CD4-positive, alpha-beta memory T cell (primary cell): ENCODE results near the gene GRB14. TPM values are rescaled to one million over a fixed set of nuclear protein-coding genes. Genes with fewer than 3 reads are reported as not detected.

Experiments
- CTCF ChIA-PET: fragments of 350-600 bp; sonication (Branson Sonifier 250); formaldehyde crosslinking; loops from one replicate; lab custom pipeline; 2021; ENCODE audit warnings: inconsistent platforms; ENCODE audit not compliant: partially characterized antibody; lab: Charles Lee
- POLR2A ChIA-PET: fragments of 350-600 bp; sonication (Branson Sonifier 250); formaldehyde crosslinking; loops from one replicate; lab custom pipeline; 2021; ENCODE audit not compliant: partially characterized antibody; lab: Charles Lee
- DNase-seq, 5 donors: peaks; one replicate each; pipeline versions ENCODE4 v3.0.0 to v3.0.0-alpha.2; 2020 to 2022; ENCODE audit warnings: mixed read lengths in 1 of 5
- H3K27ac ChIP-seq: one replicate; pipeline ENCODE4 v1.7.0; 2013; ENCODE audit warnings: low read depth, low read length
- H3K27me3 ChIP-seq: 2 replicates; pipeline ENCODE4 v1.7.0; 2013; ENCODE audit warnings: mild to moderate bottlenecking, low read length, moderate library complexity; ENCODE audit not compliant: insufficient read depth
- H3K36me3 ChIP-seq: 2 replicates; pipeline ENCODE4 v1.7.0; 2013; ENCODE audit warnings: mild to moderate bottlenecking, low read length, moderate library complexity; ENCODE audit not compliant: insufficient read depth
- H3K4me1 ChIP-seq: 2 replicates; pipeline ENCODE4 v1.7.0; 2013; ENCODE audit warnings: mild to moderate bottlenecking, low read length, moderate library complexity; ENCODE audit not compliant: insufficient read depth
- H3K4me3 ChIP-seq, 2 donors: one replicate each; pipeline ENCODE4 v1.7.0; 2013; ENCODE audit warnings: low read length in 2 of 2, mild to moderate bottlenecking in 1 of 2
- H3K9me3 ChIP-seq, 2 donors: one replicate each; pipeline ENCODE4 v1.7.0; 2013; ENCODE audit warnings: low read length in 2 of 2, control low read depth in 1 of 2; ENCODE audit not compliant: control insufficient read depth in 1 of 2
- H3K27ac Mint-ChIP-seq, 7 donors: one replicate each; pipeline ENCODE4 v1.8.0; 2020 to 2021; ENCODE audit warnings: mixed read lengths in 7 of 7, mild to moderate bottlenecking in 6 of 7, inconsistent platforms in 3 of 7, moderate library complexity in 3 of 7
- H3K27me3 Mint-ChIP-seq, 2 donors: one replicate each; pipeline ENCODE4 v1.8.0; 2020 to 2021; ENCODE audit warnings: mixed read lengths in 2 of 2
- H3K36me3 Mint-ChIP-seq, 2 donors: one replicate each; pipeline ENCODE4 v1.8.0; 2020 to 2021; ENCODE audit warnings: mixed read lengths in 2 of 2, inconsistent platforms in 1 of 2, mild to moderate bottlenecking in 1 of 2
- H3K4me1 Mint-ChIP-seq, 4 donors: one replicate each; pipeline ENCODE4 v1.8.0; 2020 to 2021; ENCODE audit warnings: mixed read lengths in 4 of 4, mild to moderate bottlenecking in 1 of 4
- H3K4me3 Mint-ChIP-seq, 8 donors: one replicate each; pipeline ENCODE4 v1.8.0; 2020 to 2021; ENCODE audit warnings: mixed read lengths in 8 of 8, mild to moderate bottlenecking in 7 of 8, moderate library complexity in 6 of 8, inconsistent platforms in 3 of 8
- H3K9me3 Mint-ChIP-seq, 8 donors: one replicate each; pipeline ENCODE4 v1.8.0; 2020 to 2021; ENCODE audit warnings: mixed read lengths in 8 of 8, mild to moderate bottlenecking in 5 of 8, inconsistent platforms in 3 of 8, moderate library complexity in 1 of 8
- intact Hi-C: fragments of 100-400 bp; cut with micrococcal nuclease; formaldehyde crosslinking; loops from one replicate; pipeline ENCODE4 v1.15.1; 2023
- polyA plus RNA-seq, 2 donors: library from polyadenylated mRNA; unstranded; fragments of 300-500 nt; fragmentation: Illumina TruSeq; gene quantifications; one replicate each; pipeline ENCODE4 v1.2.3, GENCODE V29; 2021
- total RNA-seq, 2 experiments: library from RNA; stranded (reverse); gene quantifications; one replicate each; pipeline ENCODE4 v1.2.3, GENCODE V29; 2021

Gene GRB14
- total and polyA plus RNA-seq, 4 experiments from 2014 or later, result not detected

DNA sequence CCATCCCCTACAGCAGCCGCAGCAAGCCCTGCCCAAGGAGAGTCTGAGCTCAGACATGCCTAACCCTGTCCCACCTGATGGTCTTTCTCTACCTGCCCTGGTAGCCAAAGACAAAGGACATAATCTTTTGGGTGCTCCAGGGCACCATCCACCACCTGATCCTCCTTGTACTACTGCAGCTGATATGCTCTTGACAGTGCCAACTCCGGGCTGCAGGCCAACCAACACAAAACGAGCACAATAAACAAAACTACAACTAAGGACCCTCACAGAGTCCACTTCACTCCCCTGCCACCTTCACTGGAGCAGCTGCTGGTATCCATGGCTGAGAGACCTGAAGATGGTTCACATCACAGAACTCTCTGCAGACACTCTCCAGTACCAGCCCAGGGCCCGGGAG is 106.3 kb downstream of the GRB14 start:
- H3K4me3 ChIP-seq, result no peak overlapping the region
- ChIA-PET CTCF (no interaction called here), POLR2A (no interaction called here)
- DNase-seq, result no peak
- H3K36me3 ChIP-seq, result no peaks in the 10 kb centered on the region
- Mint-ChIP-seq H3K27ac (no peak overlapping the region), H3K27me3 (no peaks in the 10 kb centered on the region), H3K4me1 (no peaks in the 10 kb centered on the region), H3K4me3 (no peak overlapping the region), H3K9me3 (peaks cover 12 to 48% (median 31%) of the 10 kb centered on the region in 8 donors), H3K36me3 (peaks cover 0 to 4% of the 10 kb centered on the region in 2 donors)
- H3K27me3 ChIP-seq, result no peaks in the 10 kb centered on the region
- no peaks in the 10 kb centered on the region for H3K9me3 ChIP-seq
- H3K27ac ChIP-seq, result no peak overlapping the region
- H3K4me1 ChIP-seq, result no peaks in the 10 kb centered on the region
- intact Hi-C loops, result no loop called here

DNA sequence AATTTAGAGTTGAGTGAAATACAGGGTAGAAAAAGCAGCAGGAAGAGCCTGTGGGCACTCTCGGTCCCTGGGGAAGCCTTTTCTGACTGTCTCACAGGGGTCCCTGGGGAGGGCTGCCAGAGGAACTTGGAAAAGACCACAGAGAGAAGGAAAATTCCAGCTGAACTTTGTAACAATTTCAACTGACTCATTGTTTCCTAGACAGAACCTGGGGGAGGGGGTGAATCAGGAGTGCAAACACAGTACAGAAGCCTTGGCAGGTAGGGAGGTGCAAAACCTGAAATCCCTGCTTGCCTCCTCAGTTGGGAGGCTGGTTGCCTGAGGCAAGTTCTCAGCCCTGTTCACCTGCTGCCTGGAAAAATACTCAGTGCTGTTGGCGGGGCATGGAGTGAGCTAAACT is 106.8 kb downstream of the GRB14 start:
- no peaks in the 10 kb centered on the region for H3K9me3 ChIP-seq
- intact Hi-C loops, result no loop called here
- ChIA-PET POLR2A (no interaction called here), CTCF (no interaction called here)
- H3K27ac Mint-ChIP-seq, result no peak overlapping the region
- H3K9me3 Mint-ChIP-seq, result peaks cover 12 to 48% (median 30%) of the 10 kb centered on the region in 8 donors
- H3K4me3 ChIP-seq, result no peak overlapping the region
- no peaks in the 10 kb centered on the region for H3K4me1 Mint-ChIP-seq
- peaks cover 0 to 4% of the 10 kb centered on the region in 2 donors for H3K36me3 Mint-ChIP-seq
- no peak for DNase-seq
- no peak overlapping the region for H3K27ac ChIP-seq
- H3K27me3 Mint-ChIP-seq, result no peaks in the 10 kb centered on the region
- no peaks in the 10 kb centered on the region for H3K36me3 ChIP-seq
- H3K4me3 Mint-ChIP-seq, result no peak overlapping the region
- H3K27me3 ChIP-seq, result no peaks in the 10 kb centered on the region
- H3K4me1 ChIP-seq, result no peaks in the 10 kb centered on the region

DNA sequence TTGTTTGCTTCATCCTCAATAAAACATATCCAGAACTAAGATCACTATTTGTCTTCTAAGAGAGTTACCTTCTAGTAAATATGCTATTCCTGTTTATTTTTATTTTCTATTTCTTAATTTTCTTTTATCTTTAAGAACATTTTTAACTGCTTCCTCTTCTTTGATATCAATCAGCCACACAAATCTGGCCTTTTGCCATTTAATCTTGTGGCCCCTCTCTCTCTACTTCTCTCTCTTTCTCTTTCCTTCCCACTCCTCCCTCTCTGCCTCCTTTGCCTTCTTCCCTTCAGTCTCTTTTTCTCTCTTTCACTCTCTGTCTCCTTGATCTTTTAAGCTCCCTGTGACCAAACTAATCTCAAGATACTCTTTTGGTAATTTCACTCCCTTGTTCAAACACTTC is 108.4 kb downstream of the GRB14 start:
- Mint-ChIP-seq H3K36me3 (peaks cover 0 to 4% of the 10 kb centered on the region in 2 donors), H3K4me1 (no peaks in the 10 kb centered on the region), H3K9me3 (peaks cover 10 to 43% (median 25%) of the 10 kb centered on the region in 8 donors), H3K27me3 (no peaks in the 10 kb centered on the region), H3K27ac (no peak overlapping the region), H3K4me3 (no peak overlapping the region)
- no peaks in the 10 kb centered on the region for H3K36me3 ChIP-seq
- no peak overlapping the region for H3K27ac ChIP-seq
- H3K27me3 ChIP-seq, result no peaks in the 10 kb centered on the region
- intact Hi-C loops, result no loop called here
- H3K9me3 ChIP-seq, result no peaks in the 10 kb centered on the region
- no peak for DNase-seq
- CTCF ChIA-PET, result no interaction called here
- H3K4me1 ChIP-seq, result no peaks in the 10 kb centered on the region
- H3K4me3 ChIP-seq, result no peak overlapping the region
- POLR2A ChIA-PET, result no interaction called here

DNA sequence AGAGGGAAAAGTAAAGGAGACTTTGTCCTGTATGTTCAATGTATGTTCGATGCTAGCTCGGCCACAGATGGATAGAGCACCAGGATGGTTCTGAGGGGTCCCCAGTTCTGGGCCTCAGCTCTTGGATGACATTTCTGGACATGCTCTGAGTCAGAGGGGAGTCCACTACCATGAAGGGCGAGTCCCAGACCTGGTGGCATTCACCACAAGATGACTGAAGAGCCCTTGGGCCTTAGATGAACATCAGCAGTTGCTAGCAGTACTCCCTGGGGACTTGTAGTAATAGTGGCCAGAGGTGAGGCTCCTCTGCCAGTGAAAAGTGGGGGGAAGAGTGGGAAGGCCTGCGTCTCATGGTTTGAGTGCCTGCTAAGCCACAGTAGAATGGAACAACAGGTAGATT is 109.5 kb downstream of the GRB14 start:
- intact Hi-C loops, result no loop called here
- Mint-ChIP-seq H3K36me3 (peaks cover 0 to 4% of the 10 kb centered on the region in 2 donors), H3K27me3 (no peaks in the 10 kb centered on the region), H3K9me3 (peaks cover 6 to 38% (median 23%) of the 10 kb centered on the region in 8 donors), H3K4me1 (no peaks in the 10 kb centered on the region), H3K4me3 (no peak overlapping the region), H3K27ac (no peak overlapping the region)
- H3K9me3 ChIP-seq, result no peaks in the 10 kb centered on the region
- no peaks in the 10 kb centered on the region for H3K27me3 ChIP-seq
- ChIA-PET CTCF (no interaction called here), POLR2A (no interaction called here)
- H3K4me3 ChIP-seq, result no peak overlapping the region
- H3K36me3 ChIP-seq, result no peaks in the 10 kb centered on the region
- H3K4me1 ChIP-seq, result no peaks in the 10 kb centered on the region
- DNase-seq, result no peak
- no peak overlapping the region for H3K27ac ChIP-seq

DNA sequence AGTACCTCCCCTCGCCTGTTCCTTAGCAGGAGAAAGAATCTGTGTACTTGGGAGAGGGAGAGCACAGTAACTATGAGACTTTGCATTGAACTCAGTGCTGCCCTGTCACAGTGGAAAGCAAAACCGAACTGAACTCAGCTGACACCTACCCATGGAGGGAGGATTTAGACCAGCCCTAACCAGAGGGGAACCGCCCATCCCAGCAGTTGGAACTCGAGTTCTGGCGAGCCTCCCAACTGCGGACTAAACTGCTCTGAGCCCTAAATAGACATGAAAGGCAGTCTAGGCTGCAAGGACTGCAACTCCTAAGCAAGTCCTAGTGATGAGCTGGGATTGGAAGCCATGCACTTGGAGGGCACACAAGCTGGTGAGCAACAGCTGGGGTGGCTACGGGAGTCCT is 110.4 kb downstream of the GRB14 start:
- no peak for DNase-seq
- no peaks in the 10 kb centered on the region for H3K4me1 ChIP-seq
- H3K36me3 Mint-ChIP-seq, result peaks cover 0 to 4% of the 10 kb centered on the region in 2 donors
- H3K27ac Mint-ChIP-seq, result no peak overlapping the region
- no peaks in the 10 kb centered on the region for H3K36me3 ChIP-seq
- no peak overlapping the region for H3K4me3 Mint-ChIP-seq
- H3K9me3 Mint-ChIP-seq, result peaks cover 6 to 31% (median 20%) of the 10 kb centered on the region in 8 donors
- POLR2A ChIA-PET, result no interaction called here
- no peaks in the 10 kb centered on the region for H3K4me1 Mint-ChIP-seq
- H3K9me3 ChIP-seq, result no peaks in the 10 kb centered on the region
- CTCF ChIA-PET, result no interaction called here
- no peak overlapping the region for H3K27ac ChIP-seq
- intact Hi-C loops, result no loop called here
- no peak overlapping the region for H3K4me3 ChIP-seq
- no peaks in the 10 kb centered on the region for H3K27me3 Mint-ChIP-seq
- H3K27me3 ChIP-seq, result no peaks in the 10 kb centered on the region

DNA sequence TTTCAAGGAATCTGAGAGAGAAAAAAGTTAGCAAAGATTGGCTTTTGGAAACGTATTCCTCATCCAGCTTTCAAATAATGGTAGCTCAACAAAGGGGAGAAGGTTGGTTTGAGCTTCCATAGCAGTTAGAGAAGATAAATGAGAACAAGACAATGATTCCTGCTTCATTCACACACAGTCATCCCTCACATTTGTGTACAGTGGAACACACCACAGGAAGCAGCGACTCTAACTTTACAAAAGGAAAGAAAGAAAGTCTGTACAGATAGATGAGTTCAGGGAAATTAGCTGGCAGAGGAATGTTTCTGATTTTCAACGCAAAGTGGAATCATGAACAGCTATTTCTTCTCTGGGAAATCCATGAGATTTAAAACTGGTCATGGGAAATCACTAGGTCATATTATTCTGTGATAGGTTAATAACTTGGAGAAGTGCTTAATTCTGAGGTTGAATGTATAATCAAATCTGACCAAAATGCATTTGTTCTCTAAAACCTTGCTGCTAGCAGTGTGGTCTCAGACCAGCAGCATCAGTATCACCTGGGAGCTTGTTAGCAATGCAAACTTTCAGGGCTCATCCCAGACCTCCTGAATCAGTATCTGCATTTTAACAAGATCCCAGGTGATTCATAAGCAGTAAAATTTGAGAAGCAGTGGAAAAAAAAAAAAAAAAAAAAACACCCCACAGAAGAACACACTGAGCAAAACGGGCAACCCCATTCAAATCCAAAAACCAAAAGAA is 112.0 kb downstream of the GRB14 start:
- ChIA-PET CTCF (interaction anchor here (1.2 kb wide), 1 partner anchor 85 kb away, joined by 3 read pairs; no protein-coding TSS in a partner anchor), POLR2A (no interaction called here)
- no peaks in the 10 kb centered on the region for H3K36me3 ChIP-seq
- no peak for DNase-seq
- H3K27ac Mint-ChIP-seq, result no peak overlapping the region
- no peaks in the 10 kb centered on the region for H3K27me3 ChIP-seq
- intact Hi-C loops, result no loop called here
- peak overlapping the region in 1 of 8 donors; percentile 38 for H3K4me3 Mint-ChIP-seq
- H3K27me3 Mint-ChIP-seq, result no peaks in the 10 kb centered on the region
- no peaks in the 10 kb centered on the region for H3K4me1 Mint-ChIP-seq
- H3K27ac ChIP-seq, result no peak overlapping the region
- no peaks in the 10 kb centered on the region for H3K9me3 ChIP-seq
- H3K9me3 Mint-ChIP-seq, result peaks cover 2 to 18% (median 8%) of the 10 kb centered on the region in 8 donors
- H3K4me3 ChIP-seq, result no peak overlapping the region
- peaks cover 0 to 4% of the 10 kb centered on the region in 2 donors for H3K36me3 Mint-ChIP-seq
- no peaks in the 10 kb centered on the region for H3K4me1 ChIP-seq

DNA sequence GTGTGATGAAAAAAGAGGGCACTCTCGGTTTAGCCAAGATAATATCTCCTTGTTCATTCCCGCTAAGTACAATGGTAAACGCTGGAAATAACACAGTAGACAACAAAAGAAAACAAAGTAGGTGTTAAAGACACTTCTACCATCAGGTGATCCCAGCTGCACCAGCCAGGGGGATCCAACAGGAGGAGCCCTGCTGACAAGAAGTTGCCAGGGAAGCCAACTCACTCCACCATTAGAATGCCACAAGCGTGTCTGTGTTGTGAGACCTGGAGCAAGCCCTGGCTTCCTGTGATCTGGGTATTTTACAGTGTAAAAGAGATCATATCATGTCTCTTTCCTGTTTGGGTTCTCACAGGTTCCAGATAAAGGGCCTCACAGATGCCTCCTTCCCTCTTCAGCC is 117.0 kb downstream of the GRB14 start:
- no peak for DNase-seq
- H3K36me3 Mint-ChIP-seq, result no peaks in the 10 kb centered on the region
- ChIA-PET POLR2A (no interaction called here), CTCF (no interaction called here)
- Histone ChIP-seq H3K9me3 (no peaks in the 10 kb centered on the region), H3K27ac (no peak overlapping the region), H3K27me3 (no peaks in the 10 kb centered on the region), H3K36me3 (no peaks in the 10 kb centered on the region), H3K4me3 (no peak overlapping the region), H3K4me1 (no peaks in the 10 kb centered on the region)
- no peak overlapping the region for H3K4me3 Mint-ChIP-seq
- intact Hi-C loops, result no loop called here
- no peaks in the 10 kb centered on the region for H3K4me1 Mint-ChIP-seq
- no peaks in the 10 kb centered on the region for H3K27me3 Mint-ChIP-seq
- H3K27ac Mint-ChIP-seq, result no peak overlapping the region
- H3K9me3 Mint-ChIP-seq, result peaks cover 0 to 2% (median 0%) of the 10 kb centered on the region in 8 donors
